ENCODE measurements around the gene VSTM2L. TPM values are rescaled to one million over a fixed set of nuclear protein-coding genes. Genes with fewer than 3 reads are reported as not detected.

Gene VSTM2L
- total and polyA plus RNA-seq, 2 donors = 2.7 to 4.4 TPM

DNA sequence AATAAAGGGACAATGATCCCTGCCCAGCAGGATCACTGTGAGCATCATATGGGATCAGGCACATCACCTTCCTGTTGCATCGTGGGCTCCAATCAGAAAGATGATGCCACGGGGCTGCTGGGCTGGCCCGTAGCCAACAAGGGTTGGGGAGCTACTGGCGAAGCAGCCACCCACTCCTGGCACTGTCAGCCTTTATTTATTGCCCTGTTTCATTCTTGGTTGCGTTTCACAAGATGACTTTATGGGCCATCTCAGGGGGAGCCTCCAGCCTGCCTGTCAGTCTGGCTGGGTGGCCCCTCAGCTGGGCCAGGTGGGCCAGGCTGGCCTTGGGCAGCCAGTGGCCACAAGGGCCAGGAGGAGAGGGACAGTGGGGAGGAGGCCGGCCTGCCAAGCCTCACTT lies 17.3 kb downstream of the VSTM2L start:
- H3K36me3 ChIP-seq (ENCODE audit: control insufficient read depth in 2 of 2, insufficient read depth in 2 of 2, low read length in 1 of 2) = no peaks in the 10 kb centered on the region
- DNase-seq (ENCODE audit: low read depth in 6 of 9, low spot score in 9 of 9) = no peak
- H3K27me3 ChIP-seq (ENCODE audit: control insufficient read depth in 2 of 2, insufficient read depth in 1 of 2, low read length in 1 of 2) = peaks cover 14 to 41% of the 10 kb centered on the region in 2 donors
- H3K4me1 ChIP-seq (ENCODE audit: control insufficient read depth in 2 of 2, insufficient read depth in 2 of 2, low read length in 2 of 2) = peaks cover 0 to 7% of the 10 kb centered on the region in 2 donors
- peaks cover 0 to under 1% of the 10 kb centered on the region in 2 donors for H3K9me3 ChIP-seq (ENCODE audit: control insufficient read depth in 2 of 2, insufficient read depth in 1 of 2, low read length in 1 of 2)
- no peak overlapping the region for H3K27ac ChIP-seq (ENCODE audit: low read depth in 1 of 2, low read length in 1 of 2)
- 32% methylated on average over 6 of the region's 6 CpGs for WGBS
- H3K4me3 ChIP-seq (ENCODE audit: low read length in 2 of 2) = no peak overlapping the region

DNA sequence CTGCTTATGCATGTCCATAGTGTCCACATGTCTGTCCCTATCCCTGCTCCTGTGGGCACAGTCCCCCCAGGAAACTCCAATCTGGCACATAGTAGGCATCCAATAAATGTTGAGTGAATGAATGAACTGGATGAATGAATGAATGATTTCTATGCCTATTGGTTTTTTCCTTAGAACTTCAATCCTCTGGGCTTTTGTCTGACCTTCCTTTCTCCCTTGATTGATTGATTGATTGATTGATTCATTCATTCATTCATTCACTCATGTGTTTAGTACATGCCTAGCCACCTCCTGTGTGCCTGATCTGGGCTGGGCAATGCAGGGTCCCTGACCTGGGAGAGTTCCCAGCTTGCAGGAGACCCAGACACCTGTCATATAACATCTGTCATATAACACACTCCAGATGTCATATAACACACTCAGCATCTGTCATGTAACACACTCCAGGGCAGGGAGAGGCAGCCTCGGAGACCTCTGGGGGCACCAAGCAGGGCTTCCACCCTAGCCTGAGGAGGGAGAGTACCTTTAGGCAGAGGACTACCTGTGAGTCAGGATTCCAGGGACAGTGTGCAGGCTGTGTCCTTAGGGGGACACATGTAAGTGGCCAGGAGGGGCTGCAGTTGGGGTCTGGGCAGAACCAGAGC lies 17.9 kb downstream of the VSTM2L start:
- Histone ChIP-seq H3K4me3 (ENCODE audit: low read length in 2 of 2) (no peak overlapping the region), H3K27me3 (ENCODE audit: control insufficient read depth in 2 of 2, insufficient read depth in 1 of 2, low read length in 1 of 2) (peaks cover 13 to 36% of the 10 kb centered on the region in 2 donors), H3K4me1 (ENCODE audit: control insufficient read depth in 2 of 2, insufficient read depth in 2 of 2, low read length in 2 of 2) (peaks cover 0 to 5% of the 10 kb centered on the region in 2 donors), H3K9me3 (ENCODE audit: control insufficient read depth in 2 of 2, insufficient read depth in 1 of 2, low read length in 1 of 2) (no peaks in the 10 kb centered on the region), H3K27ac (ENCODE audit: low read depth in 1 of 2, low read length in 1 of 2) (no peak overlapping the region), H3K36me3 (ENCODE audit: control insufficient read depth in 2 of 2, insufficient read depth in 2 of 2, low read length in 1 of 2) (no peaks in the 10 kb centered on the region)
- 89% methylated on average over 1 of the region's 1 CpG for WGBS
- DNase-seq (ENCODE audit: low read depth in 6 of 9, low spot score in 9 of 9) = no peak

DNA sequence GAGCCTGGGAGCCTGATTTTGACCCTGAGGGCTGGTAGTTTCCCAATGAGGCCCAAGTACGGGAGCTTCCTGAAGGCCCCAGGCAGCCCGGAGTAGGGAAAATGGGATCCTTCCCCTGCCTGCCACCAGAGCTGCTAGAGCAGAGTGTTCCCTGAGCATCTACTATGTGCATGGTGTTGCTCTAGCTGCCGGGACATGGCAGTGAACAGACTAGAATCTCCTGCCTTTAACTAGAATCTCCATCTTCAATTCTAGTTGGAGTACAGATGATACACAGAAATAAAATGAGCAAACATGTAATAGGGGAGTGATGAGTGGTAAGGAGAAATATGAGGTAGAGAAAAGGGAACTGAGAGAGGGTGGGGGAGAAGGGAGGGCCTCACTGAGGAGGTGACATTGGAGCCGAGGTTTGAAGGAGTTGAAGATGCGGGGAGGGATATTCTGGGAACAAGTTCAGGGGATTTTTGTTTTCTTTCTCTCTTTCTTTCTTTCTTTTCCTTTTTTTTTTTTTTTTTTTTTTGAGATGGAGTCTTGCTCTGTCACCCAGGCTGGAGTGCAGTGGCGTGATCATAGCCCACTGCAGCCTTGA lies 18.5 kb downstream of the VSTM2L start:
- Histone ChIP-seq H3K4me3 (ENCODE audit: low read length in 2 of 2) (no peak overlapping the region), H3K4me1 (ENCODE audit: control insufficient read depth in 2 of 2, insufficient read depth in 2 of 2, low read length in 2 of 2) (peaks cover 0 to 5% of the 10 kb centered on the region in 2 donors), H3K36me3 (ENCODE audit: control insufficient read depth in 2 of 2, insufficient read depth in 2 of 2, low read length in 1 of 2) (no peaks in the 10 kb centered on the region), H3K9me3 (ENCODE audit: control insufficient read depth in 2 of 2, insufficient read depth in 1 of 2, low read length in 1 of 2) (no peaks in the 10 kb centered on the region), H3K27ac (ENCODE audit: low read depth in 1 of 2, low read length in 1 of 2) (no peak overlapping the region), H3K27me3 (ENCODE audit: control insufficient read depth in 2 of 2, insufficient read depth in 1 of 2, low read length in 1 of 2) (peaks cover 8 to 30% of the 10 kb centered on the region in 2 donors)
- no peak for DNase-seq (ENCODE audit: low read depth in 6 of 9, low spot score in 9 of 9)
- WGBS = 90% methylated on average over 6 of the region's 6 CpGs

DNA sequence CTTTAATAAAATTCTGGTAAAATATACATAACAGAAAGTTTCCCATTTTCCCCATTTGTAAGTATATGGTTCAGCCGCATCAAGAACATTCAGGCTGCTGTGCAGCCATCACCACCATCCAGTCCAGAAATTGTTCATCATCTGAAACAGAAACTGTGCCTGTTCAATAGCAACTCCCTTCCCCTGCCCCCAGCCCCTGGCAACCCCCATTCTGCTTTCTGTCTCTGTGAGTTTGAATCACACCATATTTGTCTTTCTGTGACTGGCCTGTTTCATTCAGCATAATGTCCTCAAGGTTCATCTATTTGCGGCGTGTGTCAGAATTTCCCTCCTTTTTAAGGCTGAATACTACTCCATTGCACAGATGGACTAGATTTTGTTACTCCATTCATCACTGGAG lies 19.1 kb downstream of the VSTM2L start:
- Histone ChIP-seq H3K27me3 (ENCODE audit: control insufficient read depth in 2 of 2, insufficient read depth in 1 of 2, low read length in 1 of 2) (peaks cover 4 to 26% of the 10 kb centered on the region in 2 donors), H3K4me3 (ENCODE audit: low read length in 2 of 2) (no peak overlapping the region)
- no peak for DNase-seq (ENCODE audit: low read depth in 6 of 9, low spot score in 9 of 9)

DNA sequence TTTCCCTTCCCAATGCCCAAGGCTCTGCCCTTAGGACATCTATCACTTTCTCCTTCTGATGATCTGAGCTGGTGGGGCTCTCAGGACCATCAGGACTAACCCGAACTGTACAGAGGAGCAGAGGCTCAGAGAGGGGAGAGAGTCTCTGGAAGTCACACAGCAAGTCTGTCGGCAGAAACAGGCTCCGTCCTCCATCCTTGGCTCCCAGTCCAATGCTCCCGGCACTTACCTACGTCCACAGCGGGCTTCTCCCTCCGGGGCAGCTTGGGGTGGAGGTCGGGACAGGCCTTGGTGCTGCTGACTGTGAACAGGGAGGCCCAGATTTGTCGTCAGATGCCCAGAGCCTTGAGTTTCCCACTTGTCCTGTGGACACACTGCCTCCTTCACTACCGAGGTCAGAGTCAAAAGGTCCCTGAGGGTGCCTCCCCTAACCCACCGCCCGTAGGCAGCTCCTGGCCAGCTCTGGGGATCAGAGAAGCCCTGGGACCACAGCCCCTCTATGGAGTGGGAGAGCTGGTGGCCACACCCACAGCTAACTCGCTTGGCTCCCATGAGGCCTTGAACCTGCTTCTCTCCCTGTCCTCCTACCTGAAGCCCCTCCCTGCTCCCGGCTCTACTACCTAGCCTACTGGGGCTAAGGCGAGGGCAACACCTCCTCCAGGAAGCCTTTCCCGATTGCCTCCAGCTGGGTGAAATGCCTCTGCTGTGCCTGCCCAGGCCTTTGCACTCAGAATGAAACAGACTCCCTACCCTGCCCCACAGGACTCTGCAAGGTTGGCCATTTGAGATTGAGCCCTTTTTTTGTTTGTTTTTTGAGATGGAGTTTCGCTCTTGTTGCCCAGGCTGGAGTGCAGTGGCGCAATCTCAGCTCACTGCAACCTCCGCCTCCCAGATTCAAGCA lies 22.6 kb downstream of the VSTM2L start:
- Histone ChIP-seq H3K9me3 (ENCODE audit: control insufficient read depth in 2 of 2, insufficient read depth in 1 of 2, low read length in 1 of 2) (no peaks in the 10 kb centered on the region), H3K4me3 (ENCODE audit: low read length in 2 of 2) (no peak overlapping the region), H3K27ac (ENCODE audit: low read depth in 1 of 2, low read length in 1 of 2) (no peak overlapping the region), H3K27me3 (ENCODE audit: control insufficient read depth in 2 of 2, insufficient read depth in 1 of 2, low read length in 1 of 2) (no peaks in the 10 kb centered on the region), H3K4me1 (ENCODE audit: control insufficient read depth in 2 of 2, insufficient read depth in 2 of 2, low read length in 2 of 2) (no peaks in the 10 kb centered on the region), H3K36me3 (ENCODE audit: control insufficient read depth in 2 of 2, insufficient read depth in 2 of 2, low read length in 1 of 2) (no peaks in the 10 kb centered on the region)
- WGBS = 93% methylated on average over 19 of the region's 19 CpGs
- DNase-seq (ENCODE audit: low read depth in 6 of 9, low spot score in 9 of 9) = no peak

More for the DNA sequence above, 19.1 kb downstream of the VSTM2L start:
- Histone ChIP-seq H3K27ac (ENCODE audit: low read depth in 1 of 2, low read length in 1 of 2) (no peak overlapping the region), H3K9me3 (ENCODE audit: control insufficient read depth in 2 of 2, insufficient read depth in 1 of 2, low read length in 1 of 2) (no peaks in the 10 kb centered on the region), H3K36me3 (ENCODE audit: control insufficient read depth in 2 of 2, insufficient read depth in 2 of 2, low read length in 1 of 2) (no peaks in the 10 kb centered on the region), H3K4me1 (ENCODE audit: control insufficient read depth in 2 of 2, insufficient read depth in 2 of 2, low read length in 2 of 2) (peaks cover 0 to 5% of the 10 kb centered on the region in 2 donors)
- WGBS = 95% methylated on average over 3 of the region's 3 CpGs

DNA sequence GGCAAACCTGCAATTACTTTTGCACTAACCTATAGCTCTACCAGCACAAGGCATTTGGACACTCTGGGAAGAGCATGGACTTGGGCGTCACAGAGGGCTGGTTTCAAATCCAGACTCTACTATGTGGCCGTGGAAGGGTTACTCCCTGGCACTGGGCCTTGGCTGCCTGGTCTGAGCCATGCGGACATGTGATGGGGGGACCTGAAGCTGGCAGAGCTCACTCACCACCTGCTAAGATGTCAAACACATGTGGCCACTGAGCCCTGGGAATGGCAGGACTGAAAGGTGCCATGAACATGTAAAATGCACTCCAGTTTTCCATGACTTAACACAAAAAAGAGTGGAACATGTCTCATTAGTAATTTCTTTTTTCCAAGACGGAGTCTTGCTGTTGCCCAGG lies 23.7 kb downstream of the VSTM2L start:
- no peak overlapping the region for H3K4me3 ChIP-seq (ENCODE audit: low read length in 2 of 2)
- H3K27me3 ChIP-seq (ENCODE audit: control insufficient read depth in 2 of 2, insufficient read depth in 1 of 2, low read length in 1 of 2) = no peaks in the 10 kb centered on the region
- no peak overlapping the region for H3K27ac ChIP-seq (ENCODE audit: low read depth in 1 of 2, low read length in 1 of 2)
- H3K36me3 ChIP-seq (ENCODE audit: control insufficient read depth in 2 of 2, insufficient read depth in 2 of 2, low read length in 1 of 2) = no peaks in the 10 kb centered on the region
- DNase-seq (ENCODE audit: low read depth in 6 of 9, low spot score in 9 of 9) = no peak
- no peaks in the 10 kb centered on the region for H3K9me3 ChIP-seq (ENCODE audit: control insufficient read depth in 2 of 2, insufficient read depth in 1 of 2, low read length in 1 of 2)
- WGBS = 97% methylated on average over 4 of the region's 4 CpGs
- H3K4me1 ChIP-seq (ENCODE audit: control insufficient read depth in 2 of 2, insufficient read depth in 2 of 2, low read length in 2 of 2) = no peaks in the 10 kb centered on the region

DNA sequence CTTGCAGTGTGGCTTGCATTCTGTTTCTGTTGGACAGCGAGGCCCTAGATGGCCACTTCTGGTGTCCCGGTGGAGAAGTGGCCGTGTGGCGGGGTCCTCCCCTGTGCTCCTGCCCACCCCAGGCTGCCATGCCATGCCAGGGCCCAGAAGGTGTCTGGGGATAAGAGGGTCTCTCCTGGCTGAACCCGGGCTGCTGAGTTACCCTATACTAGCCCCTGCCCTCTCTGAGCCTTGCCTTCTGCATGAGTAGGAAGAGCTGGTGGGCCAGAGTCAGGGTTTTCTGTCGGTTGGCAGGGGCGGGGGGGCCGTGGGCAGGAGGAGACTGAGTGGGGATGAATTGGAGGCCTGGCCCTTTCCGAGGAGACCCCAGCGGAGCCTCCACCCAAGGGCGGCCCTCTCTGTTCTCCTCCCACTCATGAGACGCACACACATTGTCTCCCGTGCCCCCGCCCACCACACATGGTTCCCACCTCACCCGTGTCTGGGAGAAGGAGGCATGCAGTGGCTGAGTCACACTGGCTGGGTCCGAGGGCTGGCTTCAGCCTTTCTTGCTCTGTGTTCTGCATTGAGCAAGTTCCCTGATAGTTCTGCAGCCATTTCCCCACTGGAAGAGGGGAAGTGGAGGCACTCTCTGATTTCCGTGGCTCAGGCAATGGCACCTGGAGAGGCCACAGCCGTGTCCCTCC lies 24.6 kb downstream of the VSTM2L start:
- H3K36me3 ChIP-seq (ENCODE audit: control insufficient read depth in 2 of 2, insufficient read depth in 2 of 2, low read length in 1 of 2) = no peaks in the 10 kb centered on the region
- DNase-seq (ENCODE audit: low read depth in 6 of 9, low spot score in 9 of 9) = no peak
- no peaks in the 10 kb centered on the region for H3K27me3 ChIP-seq (ENCODE audit: control insufficient read depth in 2 of 2, insufficient read depth in 1 of 2, low read length in 1 of 2)
- no peaks in the 10 kb centered on the region for H3K4me1 ChIP-seq (ENCODE audit: control insufficient read depth in 2 of 2, insufficient read depth in 2 of 2, low read length in 2 of 2)
- no peak overlapping the region for H3K4me3 ChIP-seq (ENCODE audit: low read length in 2 of 2)
- no peaks in the 10 kb centered on the region for H3K9me3 ChIP-seq (ENCODE audit: control insufficient read depth in 2 of 2, insufficient read depth in 1 of 2, low read length in 1 of 2)
- H3K27ac ChIP-seq (ENCODE audit: low read depth in 1 of 2, low read length in 1 of 2) = no peak overlapping the region
- WGBS = 95% methylated on average over 18 of the region's 18 CpGs

DNA sequence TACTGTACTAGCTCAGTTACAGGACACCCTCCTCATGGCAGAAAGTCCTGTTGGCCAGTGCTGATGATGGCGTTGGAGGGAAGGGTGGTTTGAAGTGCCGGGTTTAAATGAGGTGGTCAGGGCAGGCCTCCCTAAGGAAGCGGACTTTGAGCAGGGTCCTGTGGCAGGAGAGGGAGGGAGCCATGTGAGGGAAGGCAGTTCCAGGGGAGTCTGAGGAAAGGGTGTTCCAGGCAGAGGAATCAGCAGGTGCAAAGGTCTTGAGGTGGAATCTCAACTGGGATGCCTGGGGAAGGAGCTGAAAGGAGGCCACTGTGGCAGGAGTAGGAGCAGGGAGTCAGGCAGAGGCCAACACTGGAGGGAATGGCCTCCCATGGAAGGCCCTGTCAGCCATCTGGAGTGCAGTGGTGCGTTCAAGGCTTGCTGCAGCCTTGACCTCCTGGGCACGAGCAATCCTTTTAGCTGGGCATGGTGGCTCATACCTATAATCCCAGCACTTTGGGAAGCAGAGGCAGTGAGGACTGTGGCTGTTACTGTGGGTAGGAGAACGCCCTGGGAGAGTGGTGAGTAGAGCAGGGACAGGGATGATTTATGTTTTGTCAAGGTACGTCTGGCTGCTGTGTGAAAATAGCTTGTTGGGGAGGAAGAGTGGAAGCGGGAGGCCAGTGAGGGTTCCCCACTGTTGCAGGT lies 26.2 kb downstream of the VSTM2L start:
- Histone ChIP-seq H3K4me1 (ENCODE audit: control insufficient read depth in 2 of 2, insufficient read depth in 2 of 2, low read length in 2 of 2) (no peaks in the 10 kb centered on the region), H3K27ac (ENCODE audit: low read depth in 1 of 2, low read length in 1 of 2) (no peak overlapping the region), H3K4me3 (ENCODE audit: low read length in 2 of 2) (no peak overlapping the region), H3K9me3 (ENCODE audit: control insufficient read depth in 2 of 2, insufficient read depth in 1 of 2, low read length in 1 of 2) (no peaks in the 10 kb centered on the region), H3K27me3 (ENCODE audit: control insufficient read depth in 2 of 2, insufficient read depth in 1 of 2, low read length in 1 of 2) (no peaks in the 10 kb centered on the region), H3K36me3 (ENCODE audit: control insufficient read depth in 2 of 2, insufficient read depth in 2 of 2, low read length in 1 of 2) (no peaks in the 10 kb centered on the region)
- 64% methylated on average over 8 of the region's 8 CpGs for WGBS
- DNase-seq (ENCODE audit: low read depth in 6 of 9, low spot score in 9 of 9) = no peak
